Panc1 (cell line): ENCODE results near the gene PREB. TPM values are rescaled to one million over a fixed set of nuclear protein-coding genes. Genes with fewer than 3 reads are reported as not detected.

Source experiments
- ATAC-seq: fragments of 200-7000 bp; cut with Tn5 transposase; 2 replicates; pipeline ENCODE4 v1.9.1; 2020; ENCODE audit warnings: mild to moderate bottlenecking, moderate library complexity
- BruUV-seq: library from RNA; stranded (reverse); fragments of 400-500 nt; replicated peaks from 2 replicates; lab custom pipeline; 2021; lab: Mats Ljungman, UMichigan
- CTCF ChIA-PET: fragments of 300-600 bp; sonication (Branson Sonifier 250); formaldehyde crosslinking; loops from one replicate; lab custom pipeline; 2022; ENCODE audit warnings: antibody characterized with exemption; lab: Charles Lee
- POLR2A ChIA-PET: fragments of 300-600 bp; sonication (Branson Sonifier 250); formaldehyde crosslinking; loops from one replicate; lab custom pipeline; 2022; ENCODE audit warnings: antibody characterized with exemption; lab: Charles Lee
- DNase-seq: peaks from one replicate; pipeline ENCODE4 v3.0.0-alpha.2; 2010; ENCODE audit warnings: low read depth, low spot score
- H3K27ac ChIP-seq: 2 replicates; pipeline ENCODE4 v1.5.1; 2011; ENCODE audit warnings: mild to moderate bottlenecking, low read length, inconsistent platforms
- H3K27me3 ChIP-seq: fragments of 200-500 bp; sonication (Bioruptor generic); 2 replicates; pipeline ENCODE4 v1.6.0; 2014; ENCODE audit warnings: low read length, inconsistent platforms; ENCODE audit not compliant: control insufficient read depth, insufficient read depth
- H3K36me3 ChIP-seq: fragments of 200-500 bp; sonication (Bioruptor generic); 2 replicates; pipeline ENCODE4 v1.5.1; 2014; ENCODE audit warnings: inconsistent platforms, mild to moderate bottlenecking, low read length, moderate library complexity; ENCODE audit not compliant: control insufficient read depth, insufficient read depth
- H3K4me1 ChIP-seq: 2 replicates; pipeline ENCODE4 v1.5.1; 2011; ENCODE audit warnings: inconsistent platforms, mild to moderate bottlenecking, low read length, moderate library complexity; ENCODE audit not compliant: control insufficient read depth, insufficient read depth
- H3K4me3 ChIP-seq, 2 experiments: 2 replicates each; pipeline ENCODE4 v1.5.1; 2011 to 2012; ENCODE audit warnings: low read depth in 2 of 2, low read length in 2 of 2, mild to moderate bottlenecking in 2 of 2, inconsistent platforms in 1 of 2, moderate library complexity in 1 of 2
- H3K9me3 ChIP-seq: fragments of 200-500 bp; sonication (Bioruptor generic); 2 replicates; pipeline ENCODE4 v1.5.1; 2014; ENCODE audit warnings: low read depth, mild to moderate bottlenecking, inconsistent platforms, low read length, moderate library complexity; ENCODE audit not compliant: control insufficient read depth, insufficient read depth
- POLR2AphosphoS5 ChIP-seq: IDR thresholded peaks from 2 replicates; pipeline ENCODE4 v1.6.1; 2012; ENCODE audit warnings: mild to moderate bottlenecking, low read depth, low read length, moderate library complexity
- SIN3A ChIP-seq: IDR thresholded peaks from 2 replicates; pipeline ENCODE4 v1.6.1; 2012; ENCODE audit warnings: low read depth, mild to moderate bottlenecking, low read length, moderate library complexity, borderline replicate concordance; ENCODE audit not compliant: insufficient read depth
- TCF7L2 ChIP-seq: IDR thresholded peaks from 2 replicates; pipeline ENCODE4 v1.6.1; 2011; ENCODE audit warnings: mild to moderate bottlenecking, low read depth, low read length, inconsistent platforms
- in situ Hi-C: cut with HindIII; loops from 2 replicates; pipeline ENCODE4 v1.10.0; 2016; ENCODE audit warnings: low sequenced_read_pairs, low pct_unique_long_range_greater_than_20kb
- intact Hi-C: fragments of 100-400 bp; cut with micrococcal nuclease; formaldehyde crosslinking; loops from one replicate; pipeline ENCODE4 v1.10.0; 2022; ENCODE audit not compliant: unreplicated experiment
- total RNA-seq: library from RNA; stranded (reverse); gene quantifications from one replicate; pipeline ENCODE4 v1.2.1, GENCODE V29; 2021; ENCODE audit not compliant: unreplicated experiment
- TF ChIP-seq, protein P1 (sequence below): fragments of 450-650 bp; IDR thresholded peaks from 2 replicates; pipeline ENCODE4 v1.5.1; 2017; ENCODE audit warnings: mild to moderate bottlenecking
- TF ChIP-seq, protein P2 (sequence below), 2 experiments: IDR thresholded peaks; 2 replicates each; pipeline ENCODE4 v1.6.1; 2011 to 2012; ENCODE audit warnings: low read depth in 2 of 2, control low read depth in 1 of 2, low read length in 1 of 2, mild to moderate bottlenecking in 1 of 2, moderate library complexity in 1 of 2; ENCODE audit not compliant: insufficient read depth in 1 of 2

The PREB gene
- total RNA-seq, 1 experiment from 2014 or later, result 60.9 TPM

DNA sequence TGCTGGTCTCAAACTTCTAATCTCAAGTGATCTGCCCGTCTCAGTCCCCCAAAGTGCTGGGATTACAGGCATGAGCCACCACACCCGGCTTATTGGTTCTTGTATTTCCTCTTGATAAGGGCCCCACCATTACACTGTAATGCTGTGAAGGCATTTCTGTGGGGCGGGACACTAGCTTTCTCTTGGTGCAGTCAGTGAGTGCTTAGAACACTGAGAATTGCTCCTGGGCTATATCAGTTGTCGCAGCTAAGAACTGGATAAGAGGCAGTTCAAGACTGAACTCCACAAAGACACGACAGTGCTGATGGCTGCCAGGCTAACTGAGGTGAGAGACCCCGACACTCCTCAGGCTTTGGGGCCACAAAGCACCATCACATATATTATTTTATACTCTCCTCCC, 45.8 kb downstream of the PREB start:
- no TSS peak for BruUV-seq
- Histone ChIP-seq H3K4me3 (no peak overlapping the region), H3K4me1 (peaks cover 4% of the 10 kb centered on the region; the same call in 1 of the 2 replicates), H3K27ac (no peak overlapping the region), H3K36me3 (no peaks in the 10 kb centered on the region), H3K27me3 (no peaks in the 10 kb centered on the region), H3K9me3 (no peaks in the 10 kb centered on the region)
- CTCF ChIA-PET, result no interaction called here
- intact Hi-C loops, result loop anchor here (10.0 kb wide), 1 partner anchor 124 kb away; no protein-coding TSS in a partner anchor
- DNase-seq, result no peak
- no peak for ATAC-seq
- TF ChIP-seq POLR2AphosphoS5, result no peak
- no peak for TF ChIP-seq TCF7L2
- TF ChIP-seq, protein P1, sequence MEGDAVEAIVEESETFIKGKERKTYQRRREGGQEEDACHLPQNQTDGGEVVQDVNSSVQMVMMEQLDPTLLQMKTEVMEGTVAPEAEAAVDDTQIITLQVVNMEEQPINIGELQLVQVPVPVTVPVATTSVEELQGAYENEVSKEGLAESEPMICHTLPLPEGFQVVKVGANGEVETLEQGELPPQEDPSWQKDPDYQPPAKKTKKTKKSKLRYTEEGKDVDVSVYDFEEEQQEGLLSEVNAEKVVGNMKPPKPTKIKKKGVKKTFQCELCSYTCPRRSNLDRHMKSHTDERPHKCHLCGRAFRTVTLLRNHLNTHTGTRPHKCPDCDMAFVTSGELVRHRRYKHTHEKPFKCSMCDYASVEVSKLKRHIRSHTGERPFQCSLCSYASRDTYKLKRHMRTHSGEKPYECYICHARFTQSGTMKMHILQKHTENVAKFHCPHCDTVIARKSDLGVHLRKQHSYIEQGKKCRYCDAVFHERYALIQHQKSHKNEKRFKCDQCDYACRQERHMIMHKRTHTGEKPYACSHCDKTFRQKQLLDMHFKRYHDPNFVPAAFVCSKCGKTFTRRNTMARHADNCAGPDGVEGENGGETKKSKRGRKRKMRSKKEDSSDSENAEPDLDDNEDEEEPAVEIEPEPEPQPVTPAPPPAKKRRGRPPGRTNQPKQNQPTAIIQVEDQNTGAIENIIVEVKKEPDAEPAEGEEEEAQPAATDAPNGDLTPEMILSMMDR, result no peak
- TF ChIP-seq SIN3A, result no peak
- TF ChIP-seq, protein P2, sequence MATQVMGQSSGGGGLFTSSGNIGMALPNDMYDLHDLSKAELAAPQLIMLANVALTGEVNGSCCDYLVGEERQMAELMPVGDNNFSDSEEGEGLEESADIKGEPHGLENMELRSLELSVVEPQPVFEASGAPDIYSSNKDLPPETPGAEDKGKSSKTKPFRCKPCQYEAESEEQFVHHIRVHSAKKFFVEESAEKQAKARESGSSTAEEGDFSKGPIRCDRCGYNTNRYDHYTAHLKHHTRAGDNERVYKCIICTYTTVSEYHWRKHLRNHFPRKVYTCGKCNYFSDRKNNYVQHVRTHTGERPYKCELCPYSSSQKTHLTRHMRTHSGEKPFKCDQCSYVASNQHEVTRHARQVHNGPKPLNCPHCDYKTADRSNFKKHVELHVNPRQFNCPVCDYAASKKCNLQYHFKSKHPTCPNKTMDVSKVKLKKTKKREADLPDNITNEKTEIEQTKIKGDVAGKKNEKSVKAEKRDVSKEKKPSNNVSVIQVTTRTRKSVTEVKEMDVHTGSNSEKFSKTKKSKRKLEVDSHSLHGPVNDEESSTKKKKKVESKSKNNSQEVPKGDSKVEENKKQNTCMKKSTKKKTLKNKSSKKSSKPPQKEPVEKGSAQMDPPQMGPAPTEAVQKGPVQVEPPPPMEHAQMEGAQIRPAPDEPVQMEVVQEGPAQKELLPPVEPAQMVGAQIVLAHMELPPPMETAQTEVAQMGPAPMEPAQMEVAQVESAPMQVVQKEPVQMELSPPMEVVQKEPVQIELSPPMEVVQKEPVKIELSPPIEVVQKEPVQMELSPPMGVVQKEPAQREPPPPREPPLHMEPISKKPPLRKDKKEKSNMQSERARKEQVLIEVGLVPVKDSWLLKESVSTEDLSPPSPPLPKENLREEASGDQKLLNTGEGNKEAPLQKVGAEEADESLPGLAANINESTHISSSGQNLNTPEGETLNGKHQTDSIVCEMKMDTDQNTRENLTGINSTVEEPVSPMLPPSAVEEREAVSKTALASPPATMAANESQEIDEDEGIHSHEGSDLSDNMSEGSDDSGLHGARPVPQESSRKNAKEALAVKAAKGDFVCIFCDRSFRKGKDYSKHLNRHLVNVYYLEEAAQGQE (IDR thresholded peaks at IDR 0.05; ENCODE audit: insufficient read depth in 1 of 2, low read depth in 2 of 2, low read length in 1 of 2), result no peak
- POLR2A ChIA-PET, result no interaction called here
- in situ Hi-C loops, result no loop called here

DNA sequence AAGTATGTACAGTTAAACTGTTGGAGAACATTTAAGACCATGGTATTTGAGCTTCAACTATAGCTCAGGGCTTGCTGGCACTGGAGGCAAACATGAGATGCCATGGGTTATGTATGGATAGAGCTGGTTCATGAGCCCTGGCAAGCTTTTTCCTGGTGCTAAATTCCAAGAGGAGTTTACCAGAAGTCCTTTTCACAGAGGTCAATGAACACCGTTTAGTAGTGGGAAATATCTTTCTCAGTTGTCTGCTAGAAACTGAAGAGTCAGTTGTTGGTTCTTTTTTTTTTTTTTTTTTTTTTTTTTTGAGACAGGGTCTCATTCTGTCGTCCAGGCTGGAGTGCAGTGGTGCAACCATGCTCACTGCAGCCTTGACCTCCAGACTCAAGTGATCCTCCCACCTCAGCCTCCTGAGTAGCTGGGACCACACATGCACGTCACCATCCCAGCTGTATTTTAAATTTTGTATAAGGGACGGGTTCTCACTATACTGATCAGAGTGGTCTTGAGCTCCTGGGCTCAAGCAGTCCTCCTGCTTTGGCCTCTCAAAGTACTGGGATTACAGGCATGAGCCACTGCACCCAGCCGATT, 46.5 kb downstream of the PREB start:
- Histone ChIP-seq H3K27me3 (no peaks in the 10 kb centered on the region), H3K9me3 (no peaks in the 10 kb centered on the region), H3K27ac (no peak overlapping the region), H3K4me1 (peaks cover 4% of the 10 kb centered on the region; the same call in 1 of the 2 replicates), H3K4me3 (no peak overlapping the region), H3K36me3 (no peaks in the 10 kb centered on the region)
- BruUV-seq, result no TSS peak
- ChIA-PET CTCF (interaction anchor here (0.5 to 1.1 kb wide), 3 partner anchors 92 to 192 kb away, joined by 3 to 5 read pairs (median 3); no protein-coding TSS in a partner anchor), POLR2A (interaction anchor here (0.7 kb wide), 2 partner anchors 71 to 77 kb away, joined by 11 to 16 read pairs; no protein-coding TSS in a partner anchor)
- intact Hi-C loops, result loop anchor here (10.0 kb wide), 1 partner anchor 123 kb away; no protein-coding TSS in a partner anchor
- DNase-seq (no peak), ATAC-seq (no peak)
- no peak for TF ChIP-seq TCF7L2
- TF ChIP-seq, protein P1, result no peak
- no peak for TF ChIP-seq SIN3A
- no peak for TF ChIP-seq POLR2AphosphoS5
- TF ChIP-seq, protein P2 (IDR thresholded peaks at IDR 0.05; ENCODE audit: insufficient read depth in 1 of 2, low read depth in 2 of 2, low read length in 1 of 2), result no peak
- in situ Hi-C loops, result no loop called here
